Peyer's patch (tissue), 4 donors: ENCODE results near the gene DTL.

Experiments
- CTCF ChIP-seq, 6 experiments: fragments of 450-650 bp in 4 of 6; fragments of 200-600 bp in 2 of 6; sonication (generic) in 1 of 6; IDR thresholded peaks; one replicate each; pipeline ENCODE4 v1.5.1; 2017 to 2019; ENCODE audit warnings: antibody characterized with exemption in 6 of 6, mild to moderate bottlenecking in 3 of 6, moderate library complexity in 1 of 6
- POLR2A ChIP-seq, 2 donors: fragments of 450-650 bp; IDR thresholded peaks; one replicate each; pipeline ENCODE4 v1.5.1; 2017; ENCODE audit warnings: antibody characterized with exemption in 2 of 2, mild to moderate bottlenecking in 2 of 2, moderate library complexity in 2 of 2

GRCh38 chr1:212055333-212055732 is 19.8 kb downstream of the DTL start:
- no peak for TF ChIP-seq CTCF (IDR thresholded peaks at IDR 0.05)
- TF ChIP-seq POLR2A (IDR thresholded peaks at IDR 0.05), result no peak
